GM04504 (cell line): ENCODE data around the gene HSPA12A.

ENCODE experiments used
- DNase-seq: peaks from one replicate; pipeline ENCODE4 v3.0.0-alpha.2; 2012; ENCODE audit warnings: low read depth

Gene HSPA12A

DNA sequence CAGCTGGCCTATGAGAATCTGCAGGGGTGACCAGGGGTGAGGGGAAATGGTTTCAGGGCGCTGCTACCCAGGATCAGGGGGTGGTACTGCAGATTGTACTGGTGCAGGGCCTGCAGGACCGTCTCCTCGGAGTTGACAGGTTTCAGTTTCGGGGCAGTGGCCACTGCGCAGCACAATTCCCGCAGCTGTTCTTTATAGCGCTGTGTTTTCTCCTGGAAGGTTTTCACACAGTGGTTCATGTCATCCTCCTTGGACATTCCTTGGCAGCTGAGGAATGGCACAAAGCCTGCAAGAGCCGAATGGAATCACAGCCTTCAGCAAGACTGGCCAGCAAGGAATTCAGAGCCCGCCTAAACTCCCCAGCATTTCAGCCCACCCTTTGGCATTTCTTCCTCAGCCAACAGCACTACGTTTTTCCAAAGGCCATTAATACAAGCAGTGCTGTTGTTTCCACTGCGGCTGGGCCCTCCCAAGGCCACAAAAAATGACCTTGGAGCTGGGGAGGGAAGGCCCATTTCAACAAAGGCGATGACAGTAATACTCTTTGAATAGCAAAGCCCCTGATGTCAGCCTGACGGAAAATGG lies 76.7 kb downstream of the HSPA12A start:
- no peak for DNase-seq

- no peak for DNase-seq
Observed at GRCh38 chr10:116664631-116665030, 77.7 kb downstream of the HSPA12A start.

GRCh38 chr10:116663342-116663741 lies 79.0 kb downstream of the HSPA12A start:
- DNase-seq: no peak

DNA sequence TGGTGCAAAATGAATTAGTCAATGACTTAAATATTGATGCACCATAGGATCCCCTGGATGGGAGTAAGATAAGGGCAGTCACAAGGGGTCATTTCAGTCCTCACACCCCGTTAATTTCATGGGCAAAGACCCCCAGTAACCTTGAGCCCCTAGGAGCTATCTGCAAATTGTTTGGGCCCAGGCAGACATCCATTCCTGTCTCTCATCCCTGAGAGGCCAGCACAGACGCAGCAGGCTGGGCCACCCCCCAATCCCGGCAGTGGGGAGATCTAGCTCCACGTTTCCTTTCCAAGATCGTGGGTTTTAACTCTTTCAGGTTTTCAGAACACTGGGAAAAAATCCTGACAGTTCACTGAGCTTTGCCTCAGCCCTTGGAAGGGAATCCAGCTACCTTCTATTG lies 81.5 kb downstream of the HSPA12A start:
- DNase-seq: no peak

DNA sequence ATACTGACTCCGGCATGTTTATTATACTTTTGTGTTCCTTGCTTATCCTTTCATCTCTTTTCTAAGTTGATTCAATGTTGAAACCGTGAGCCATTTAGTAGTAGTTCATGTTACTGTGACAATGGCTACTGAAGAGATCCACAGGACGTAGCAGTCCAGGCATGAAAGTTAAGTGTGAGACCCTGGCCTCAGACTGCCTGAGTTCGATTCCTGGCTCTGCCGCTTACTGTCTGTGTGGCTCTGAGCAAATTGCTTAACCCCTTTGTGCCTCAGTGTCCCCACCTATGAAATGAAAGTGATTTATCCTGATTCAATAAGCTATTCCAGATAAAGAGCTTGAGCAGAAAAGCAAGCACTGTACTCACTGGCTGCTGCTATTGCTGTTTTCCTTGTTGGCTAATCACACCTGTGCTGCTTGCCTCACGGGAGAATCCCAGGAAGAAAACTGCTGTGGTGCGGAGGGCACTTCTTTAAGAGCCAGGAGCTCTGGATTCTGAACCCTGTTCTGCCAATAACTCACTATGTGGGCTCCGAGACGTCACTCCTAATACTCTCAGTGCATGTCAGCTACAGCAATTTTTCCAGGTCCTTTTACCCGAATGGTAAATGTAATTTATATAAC lies 83.2 kb downstream of the HSPA12A start:
- DNase-seq: no peak

DNA sequence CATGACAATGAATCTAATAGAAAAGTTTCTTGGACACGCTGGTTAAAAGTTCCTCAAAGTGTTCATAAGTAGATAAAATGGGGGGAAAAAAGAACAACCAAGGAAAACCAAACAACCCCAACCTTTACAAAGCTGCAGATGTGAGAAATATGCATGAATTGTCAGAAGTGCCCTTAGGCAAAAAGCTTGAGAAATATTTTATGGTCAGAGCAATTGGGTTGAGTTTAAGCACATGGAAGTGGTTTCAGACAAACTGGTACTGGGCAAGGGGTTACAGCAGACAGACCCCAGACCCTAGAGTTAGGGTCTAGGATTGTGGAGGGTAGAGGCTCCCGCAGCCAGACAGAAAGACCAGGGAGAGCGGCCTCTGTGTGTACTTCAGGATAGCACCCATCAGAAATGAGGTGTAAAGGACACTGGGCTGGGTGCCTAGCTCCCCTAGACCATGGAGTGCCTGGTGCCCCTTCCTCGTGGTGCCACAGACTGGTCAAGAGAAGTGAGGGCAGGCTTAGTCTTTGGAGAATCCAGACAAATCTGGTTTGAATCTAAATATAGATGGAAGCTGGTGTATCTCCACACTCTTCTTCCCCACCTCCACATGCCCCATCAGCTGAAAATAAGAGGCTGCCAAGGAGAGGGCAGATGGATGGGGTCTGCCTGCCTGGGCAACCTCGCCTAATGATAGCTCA lies 84.4 kb downstream of the HSPA12A start:
- no peak for DNase-seq

DNA sequence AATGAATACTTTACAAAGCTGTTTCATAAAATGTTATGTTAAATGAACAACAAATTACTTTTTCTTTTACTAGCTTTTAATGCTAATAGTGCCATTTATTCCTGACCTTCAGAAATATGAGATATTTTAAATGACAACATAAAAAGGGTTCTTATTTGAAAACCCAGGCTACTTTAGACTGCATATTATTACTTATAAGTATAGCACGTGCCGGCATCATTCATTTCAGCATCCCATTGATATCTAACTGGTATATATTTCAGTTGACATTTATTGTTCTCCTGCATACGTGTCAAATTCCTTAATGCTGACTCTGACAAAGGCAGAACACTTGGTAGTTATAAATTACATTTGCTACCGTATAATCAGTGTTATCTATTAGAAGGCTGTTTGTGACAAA lies 86.3 kb downstream of the HSPA12A start:
- DNase-seq: no peak

GRCh38 chr10:116655568-116655967 lies 86.8 kb downstream of the HSPA12A start:
- DNase-seq: no peak

DNA sequence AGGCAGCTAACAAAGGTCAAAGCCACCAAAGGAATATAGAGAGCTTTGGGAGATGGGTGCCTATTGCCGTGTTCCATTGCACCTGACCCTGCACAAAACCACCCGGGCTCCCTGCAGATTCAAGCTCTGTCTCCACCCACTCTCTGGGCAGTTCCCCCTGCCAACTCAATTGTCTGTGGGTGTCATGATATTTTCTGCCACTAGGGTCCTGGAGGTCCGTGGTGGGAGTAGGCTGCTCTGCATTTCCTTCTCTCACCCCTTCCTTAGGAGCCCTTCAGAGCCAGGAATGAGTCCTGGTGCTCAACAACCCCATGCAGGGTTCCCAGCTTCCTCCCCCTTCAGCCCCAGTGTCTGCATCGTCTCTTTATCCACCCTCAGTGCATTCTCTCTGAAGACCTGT lies 87.5 kb downstream of the HSPA12A start:
- no peak for DNase-seq

- DNase-seq: no peak
Observed at GRCh38 chr10:116653885-116654284, 88.5 kb downstream of the HSPA12A start.

DNA sequence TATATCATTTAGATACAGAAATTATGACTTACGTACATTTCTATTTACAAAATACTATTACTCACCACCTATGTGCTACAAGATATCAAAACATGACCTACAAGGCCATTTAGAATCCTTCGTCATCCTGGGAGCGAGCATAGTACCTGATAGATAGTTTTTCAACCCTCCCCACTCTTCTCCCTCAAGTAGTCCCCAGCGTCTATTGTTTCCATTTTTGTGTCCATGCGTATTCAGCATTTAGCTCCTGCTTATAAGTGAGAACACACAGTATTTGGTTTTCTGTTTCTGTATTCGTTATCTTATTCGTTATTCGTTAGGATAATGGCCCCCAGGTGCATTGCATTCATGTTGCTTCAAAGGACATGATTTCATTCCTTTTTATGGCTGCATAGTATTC lies 93.5 kb downstream of the HSPA12A start:
- DNase-seq: no peak

GRCh38 chr10:116646502-116646901 lies 95.9 kb downstream of the HSPA12A start:
- no peak for DNase-seq

- DNase-seq: no peak
Observed at GRCh38 chr10:116637830-116638229, 104.5 kb downstream of the HSPA12A start.

DNA sequence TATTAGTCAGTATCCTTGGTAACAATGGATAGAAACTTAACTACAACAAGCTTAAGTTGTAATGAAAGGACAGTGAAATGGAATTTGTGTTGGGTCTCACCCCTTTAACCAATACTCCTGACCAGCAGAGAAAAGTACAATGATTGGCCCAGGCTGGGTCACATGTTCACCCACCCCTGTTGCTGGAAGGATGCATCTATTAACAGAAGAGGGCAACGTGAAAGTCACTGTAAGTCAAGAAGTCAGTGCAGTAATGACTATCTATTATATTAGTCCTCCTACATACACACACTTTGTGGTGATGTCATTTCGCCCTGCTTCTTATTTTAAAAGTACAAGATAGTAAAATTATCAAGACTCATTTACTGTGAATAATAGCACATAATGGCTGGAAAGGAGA lies 105.4 kb downstream of the HSPA12A start:
- no peak for DNase-seq

GRCh38 chr10:116636385-116636784 lies 106.0 kb downstream of the HSPA12A start:
- no peak for DNase-seq

DNA sequence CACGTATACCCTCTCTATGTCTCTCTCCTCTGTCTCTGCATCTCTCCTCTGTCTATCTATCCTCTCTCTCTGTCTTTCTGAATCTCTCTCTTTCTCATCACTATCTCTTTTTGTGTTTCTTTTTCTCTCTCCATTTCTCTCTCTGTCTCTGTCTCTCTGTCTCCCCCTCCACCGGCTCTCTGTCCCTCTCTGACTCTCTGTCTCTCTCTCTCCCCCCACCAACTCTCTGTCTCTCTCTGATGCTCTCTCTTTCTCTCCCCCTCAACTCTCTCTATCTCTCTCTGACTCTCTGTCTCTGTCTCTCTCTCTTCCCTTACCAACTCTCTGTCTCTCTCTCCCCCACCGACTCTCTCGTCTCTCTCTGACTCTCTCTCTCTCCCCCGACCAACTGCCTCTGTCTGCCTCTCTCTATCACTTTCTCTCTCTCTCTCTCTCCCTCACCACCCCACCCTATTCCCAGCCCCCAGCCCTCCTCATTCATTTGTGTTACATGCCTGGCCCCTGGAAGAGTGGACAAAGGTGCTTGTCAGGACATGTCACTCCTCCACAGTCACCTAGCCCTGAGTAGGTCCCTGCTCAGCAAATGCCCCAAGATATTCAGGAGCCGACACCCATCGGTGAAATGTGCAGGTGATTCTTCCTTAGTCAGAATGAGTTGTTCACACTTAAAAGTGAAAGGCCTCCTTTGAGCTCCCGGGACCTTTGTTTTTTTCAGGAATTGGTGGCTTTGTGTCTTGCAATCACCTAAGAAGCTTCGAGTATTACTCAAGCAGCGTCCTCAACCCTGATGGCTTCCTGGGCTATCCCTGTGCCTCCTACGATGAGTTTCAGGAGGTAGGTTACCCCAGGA lies 108.0 kb downstream of the HSPA12A start:
- no peak for DNase-seq

DNA sequence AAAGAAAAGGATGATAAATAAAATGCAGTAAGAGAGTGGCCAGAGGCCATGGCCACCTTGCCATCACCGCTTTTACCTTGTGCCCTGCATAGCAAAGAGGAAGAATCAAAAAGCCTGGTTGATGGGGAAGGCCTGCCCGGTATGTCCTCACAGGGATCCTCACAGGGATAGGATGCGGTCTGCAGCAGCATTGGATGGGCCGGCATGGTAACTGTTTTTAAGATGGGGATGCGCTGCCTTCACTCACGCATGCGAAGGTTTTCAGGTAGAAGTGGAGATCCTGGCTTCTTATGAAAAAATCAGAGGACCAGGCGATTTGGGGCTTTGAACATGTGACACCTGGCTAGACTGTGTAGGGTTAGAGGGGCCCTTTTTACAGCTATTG lies 109.2 kb downstream of the HSPA12A start:
- DNase-seq: no peak

DNA sequence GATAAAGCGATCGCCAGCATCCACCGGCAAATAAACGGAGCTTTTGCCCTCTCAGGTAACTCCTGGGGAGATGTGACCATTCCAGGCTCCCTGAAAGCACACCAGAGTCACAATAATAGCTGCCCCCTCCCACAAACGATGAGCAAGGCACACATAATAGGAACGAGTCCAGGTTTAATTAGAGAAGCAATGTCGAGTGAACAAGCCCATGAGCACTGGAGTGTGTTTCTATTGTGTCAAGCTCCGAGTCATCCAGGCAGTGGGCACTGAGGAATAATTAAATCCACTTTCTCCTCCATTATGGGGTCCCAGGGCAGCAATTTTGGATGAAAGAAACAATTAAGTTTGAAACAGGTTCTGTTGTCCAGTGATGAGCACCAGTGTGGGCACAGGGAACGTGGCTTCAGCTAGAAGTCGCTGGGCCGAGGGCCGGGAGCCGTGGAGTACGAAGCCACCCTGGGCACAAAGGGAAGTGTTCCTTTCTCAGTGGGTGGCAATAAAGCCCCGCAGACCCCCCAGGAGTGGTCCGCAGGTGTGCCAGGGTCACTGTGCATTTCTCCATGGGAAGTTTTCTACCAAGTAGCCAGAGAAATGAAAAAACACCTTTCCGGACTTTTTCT lies 109.7 kb downstream of the HSPA12A start:
- DNase-seq: no peak

- DNase-seq: no peak
Observed at GRCh38 chr10:116631871-116632295, 110.5 kb downstream of the HSPA12A start.

DNA sequence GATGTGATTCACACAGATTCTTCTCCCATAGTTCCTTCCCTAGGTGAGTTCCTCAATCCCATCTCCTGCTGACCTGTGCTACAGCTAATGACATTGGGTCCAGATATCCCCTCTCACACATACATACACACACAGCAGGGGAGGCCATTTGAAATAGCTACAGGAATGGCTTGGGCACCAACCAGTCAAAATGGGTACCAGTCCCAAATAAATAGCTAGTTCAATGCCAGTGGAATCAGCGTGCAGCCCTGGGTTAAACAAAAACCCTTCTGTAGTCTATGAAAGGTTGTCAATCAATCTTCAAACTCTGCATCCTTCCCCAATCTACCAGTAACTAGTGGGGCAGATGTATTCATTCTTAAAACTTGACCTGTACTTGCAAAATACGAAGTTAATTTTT lies 112.3 kb downstream of the HSPA12A start:
- DNase-seq: no peak

DNA sequence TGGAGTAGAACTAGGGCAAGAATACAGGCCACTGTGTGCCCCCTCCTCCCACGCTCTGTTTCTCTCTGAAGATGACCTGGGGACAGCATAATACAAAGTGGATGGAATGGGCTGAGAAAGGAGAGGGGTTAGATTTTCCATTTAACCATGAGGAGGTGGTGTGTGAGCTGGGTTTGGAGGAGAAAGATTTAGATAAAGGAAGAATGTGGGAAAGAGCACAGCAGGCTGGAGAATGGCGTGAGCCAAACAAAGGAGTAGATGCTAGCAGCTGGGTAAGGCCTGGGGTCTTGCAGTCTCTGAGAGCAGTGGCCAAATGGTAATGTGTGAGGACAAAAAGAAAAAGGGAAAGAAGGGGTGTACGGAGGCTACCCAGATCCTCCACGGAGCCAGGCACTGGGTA lies 113.0 kb downstream of the HSPA12A start:
- no peak for DNase-seq

- no peak for DNase-seq
Observed at GRCh38 chr10:116627386-116627933, 114.9 kb downstream of the HSPA12A start.
